Measurements from ENCODE around the gene RASGRF2.
"Not testable (repeated sequence)": the region's sequence is repeated elsewhere in the genome, so short reads cannot be mapped to it uniquely, and the experiment has no call there.

The RASGRF2 gene

DNA sequence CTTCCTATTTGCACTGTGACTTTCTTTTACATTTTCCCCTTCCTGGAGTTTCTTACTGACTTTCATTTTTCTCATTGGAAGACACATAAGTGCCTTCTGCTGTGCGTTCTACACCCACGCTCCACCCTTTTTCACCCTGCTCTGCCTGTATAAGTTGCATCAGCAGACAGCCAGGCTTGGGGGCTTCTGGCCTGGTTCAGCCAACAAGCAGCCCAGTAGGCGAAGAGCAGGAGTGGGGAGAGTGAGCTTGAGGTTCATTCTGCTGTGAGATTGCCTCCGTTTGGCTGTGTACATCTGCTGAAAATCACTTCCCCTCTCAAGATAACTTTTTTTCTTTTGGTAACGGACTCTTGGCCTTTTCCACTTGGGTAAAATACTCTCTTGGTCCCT is 38.4 kb downstream of the RASGRF2 start:
- H3K9ac ChIP-seq (ENCODE audit: low read length): no peak overlapping the region
- H3K27ac ChIP-seq (ENCODE audit: low read depth, low read length): no peak overlapping the region
- H3K27me3 ChIP-seq (ENCODE audit: control insufficient read depth, insufficient read depth, low read length): no peaks in the 10 kb centered on the region
- H3K4me1 ChIP-seq (ENCODE audit: control insufficient read depth, insufficient read depth, low read length): no peaks in the 10 kb centered on the region
- H3K4me3 ChIP-seq (ENCODE audit: low read length): no peak overlapping the region
- H3K36me3 ChIP-seq (ENCODE audit: control insufficient read depth, insufficient read depth, low read length): no peaks in the 10 kb centered on the region

DNA sequence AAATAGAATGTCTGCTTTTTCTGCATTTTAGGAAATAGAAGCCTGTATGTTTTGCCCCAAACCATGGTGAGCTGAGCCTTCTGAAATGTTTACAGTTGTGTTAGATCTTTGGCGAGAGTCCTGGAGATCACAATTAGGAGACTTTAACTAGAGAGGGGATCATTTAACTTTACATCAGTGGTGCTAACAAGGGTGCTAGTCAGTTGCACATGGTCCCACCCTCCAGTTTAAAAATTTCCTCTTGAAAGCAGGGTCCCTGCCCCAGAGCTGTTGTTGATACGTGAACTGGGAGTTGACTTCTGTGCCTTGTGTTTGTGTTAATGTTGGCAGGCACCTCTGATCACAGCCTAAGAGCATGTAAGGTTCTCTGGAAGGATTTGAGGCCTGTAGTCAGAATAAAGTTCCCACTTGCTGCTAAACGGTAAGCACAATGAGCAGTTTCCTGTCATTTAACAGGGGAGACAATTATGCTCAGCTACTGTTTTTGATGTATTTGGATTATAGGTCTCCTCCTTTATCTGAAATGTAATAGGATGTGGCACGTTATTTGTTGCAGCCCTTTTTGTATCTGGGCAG is 43.7 kb downstream of the RASGRF2 start:
- Histone ChIP-seq H3K27me3 (ENCODE audit: control insufficient read depth, insufficient read depth, low read length) (no peaks in the 10 kb centered on the region), H3K9ac (ENCODE audit: low read length) (no peak overlapping the region), H3K4me1 (ENCODE audit: control insufficient read depth, insufficient read depth, low read length) (no peaks in the 10 kb centered on the region), H3K4me3 (ENCODE audit: low read length) (no peak overlapping the region), H3K27ac (ENCODE audit: low read depth, low read length) (no peak overlapping the region), H3K36me3 (ENCODE audit: control insufficient read depth, insufficient read depth, low read length) (no peaks in the 10 kb centered on the region)

DNA sequence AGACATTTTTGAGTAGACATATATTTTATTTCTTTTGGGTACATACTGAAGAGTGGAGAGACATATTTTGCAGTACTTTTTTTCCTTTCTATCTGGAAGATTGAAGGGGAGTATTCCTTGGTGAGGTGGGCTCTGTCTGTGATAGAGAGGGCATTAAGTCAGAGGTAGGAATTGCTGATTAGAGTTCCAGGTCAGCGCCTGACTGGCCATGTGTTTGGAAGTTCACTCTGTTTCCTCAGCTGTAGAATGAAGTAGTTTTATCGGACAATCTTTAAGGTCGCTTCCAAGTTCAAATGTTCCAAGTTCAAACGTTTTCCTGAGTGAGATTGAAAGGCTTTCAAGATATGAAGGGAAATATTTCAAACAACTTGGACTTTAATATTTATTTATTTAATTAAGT is 45.5 kb downstream of the RASGRF2 start:
- Histone ChIP-seq H3K27ac (ENCODE audit: low read depth, low read length) (no peak overlapping the region), H3K4me1 (ENCODE audit: control insufficient read depth, insufficient read depth, low read length) (no peaks in the 10 kb centered on the region), H3K4me3 (ENCODE audit: low read length) (no peak overlapping the region), H3K27me3 (ENCODE audit: control insufficient read depth, insufficient read depth, low read length) (no peaks in the 10 kb centered on the region), H3K9ac (ENCODE audit: low read length) (no peak overlapping the region), H3K36me3 (ENCODE audit: control insufficient read depth, insufficient read depth, low read length) (no peaks in the 10 kb centered on the region)

DNA sequence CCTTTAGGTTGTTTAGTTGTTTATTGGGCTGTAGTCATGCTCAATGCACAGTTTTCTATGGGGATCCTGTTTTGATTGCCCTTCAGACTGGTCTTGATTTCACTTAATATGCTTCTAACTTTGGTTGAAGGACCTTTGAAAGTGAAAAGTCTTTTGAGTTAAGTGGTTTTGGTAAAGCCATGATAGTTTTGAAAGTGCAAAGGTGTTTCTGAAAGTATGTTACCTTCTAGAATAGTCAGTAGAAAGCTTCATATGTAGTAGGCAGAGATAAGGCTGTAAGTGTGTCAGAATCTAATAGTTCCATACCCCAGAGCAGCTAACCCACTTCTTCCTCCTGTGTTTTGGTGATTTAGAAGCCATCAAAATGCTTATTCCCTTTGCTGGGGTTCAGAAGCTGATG is 46.1 kb downstream of the RASGRF2 start:
- Histone ChIP-seq H3K4me1 (ENCODE audit: control insufficient read depth, insufficient read depth, low read length) (no peaks in the 10 kb centered on the region), H3K36me3 (ENCODE audit: control insufficient read depth, insufficient read depth, low read length) (no peaks in the 10 kb centered on the region), H3K4me3 (ENCODE audit: low read length) (no peak overlapping the region), H3K27me3 (ENCODE audit: control insufficient read depth, insufficient read depth, low read length) (no peaks in the 10 kb centered on the region), H3K27ac (ENCODE audit: low read depth, low read length) (no peak overlapping the region), H3K9ac (ENCODE audit: low read length) (no peak overlapping the region)

DNA sequence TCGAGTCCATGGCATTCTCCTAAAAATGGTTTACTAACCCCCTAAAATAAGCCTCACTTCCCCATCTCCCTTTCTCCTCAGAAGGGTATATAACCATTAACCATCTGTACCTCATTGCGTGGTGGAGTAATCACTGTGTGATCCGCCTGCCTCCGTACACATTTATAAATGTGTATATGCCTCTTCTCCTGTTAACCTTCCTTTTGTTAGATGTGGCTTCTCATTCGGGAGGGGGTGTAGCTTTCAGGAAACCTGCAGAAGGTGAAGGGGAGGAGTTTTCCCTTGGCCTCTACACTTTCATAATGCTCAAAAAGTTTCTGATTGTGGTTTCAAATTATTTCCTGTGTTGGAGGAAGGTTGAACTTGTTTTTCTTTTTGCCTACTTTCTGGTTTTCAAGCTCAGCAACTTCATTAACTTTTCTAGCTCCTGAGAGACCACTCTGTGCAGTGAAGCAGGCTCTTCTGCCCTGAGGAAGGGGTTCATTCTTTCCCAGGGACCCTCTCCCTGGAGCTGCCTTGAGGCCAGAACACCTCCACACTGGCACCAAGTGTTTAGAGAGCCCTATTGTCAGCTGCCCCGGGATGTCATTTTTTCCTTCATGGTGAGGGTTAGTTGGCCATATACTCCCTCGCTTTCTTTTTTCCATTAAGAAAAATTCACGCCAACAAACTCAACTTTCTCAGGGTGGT is 46.9 kb downstream of the RASGRF2 start:
- H3K4me3 ChIP-seq (ENCODE audit: low read length): no peak overlapping the region
- no peaks in the 10 kb centered on the region for H3K27me3 ChIP-seq (ENCODE audit: control insufficient read depth, insufficient read depth, low read length)
- H3K27ac ChIP-seq (ENCODE audit: low read depth, low read length): no peak overlapping the region

DNA sequence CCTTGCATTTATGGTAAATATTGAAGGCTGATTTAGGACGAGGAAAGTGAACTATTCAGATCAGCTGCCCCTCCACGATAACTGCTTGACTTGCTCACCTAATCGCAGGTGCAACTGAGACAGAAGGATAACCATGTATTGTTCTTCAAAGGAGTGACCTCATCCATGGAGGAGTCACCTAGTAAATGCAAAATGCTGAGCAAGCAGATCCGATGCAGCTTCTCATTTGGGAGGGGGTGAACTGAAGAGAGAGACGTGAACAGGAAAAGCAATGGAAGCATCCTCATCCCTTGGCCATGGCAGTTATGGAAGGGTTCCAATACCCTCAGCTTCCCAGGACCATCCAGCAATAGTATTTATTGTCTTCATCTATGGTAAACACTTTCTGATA is 47.5 kb downstream of the RASGRF2 start:
- no peak overlapping the region for H3K27ac ChIP-seq (ENCODE audit: low read depth, low read length)
- no peaks in the 10 kb centered on the region for H3K27me3 ChIP-seq (ENCODE audit: control insufficient read depth, insufficient read depth, low read length)
- no peaks in the 10 kb centered on the region for H3K4me1 ChIP-seq (ENCODE audit: control insufficient read depth, insufficient read depth, low read length)
- H3K9ac ChIP-seq (ENCODE audit: low read length): no peak overlapping the region
- no peaks in the 10 kb centered on the region for H3K36me3 ChIP-seq (ENCODE audit: control insufficient read depth, insufficient read depth, low read length)
- H3K4me3 ChIP-seq (ENCODE audit: low read length): peak overlapping the region; percentile 16

More for the DNA sequence above, 46.9 kb downstream of the RASGRF2 start:
- H3K9ac ChIP-seq (ENCODE audit: low read length): no peak overlapping the region
- H3K4me1 ChIP-seq (ENCODE audit: control insufficient read depth, insufficient read depth, low read length): no peaks in the 10 kb centered on the region
- H3K36me3 ChIP-seq (ENCODE audit: control insufficient read depth, insufficient read depth, low read length): no peaks in the 10 kb centered on the region

DNA sequence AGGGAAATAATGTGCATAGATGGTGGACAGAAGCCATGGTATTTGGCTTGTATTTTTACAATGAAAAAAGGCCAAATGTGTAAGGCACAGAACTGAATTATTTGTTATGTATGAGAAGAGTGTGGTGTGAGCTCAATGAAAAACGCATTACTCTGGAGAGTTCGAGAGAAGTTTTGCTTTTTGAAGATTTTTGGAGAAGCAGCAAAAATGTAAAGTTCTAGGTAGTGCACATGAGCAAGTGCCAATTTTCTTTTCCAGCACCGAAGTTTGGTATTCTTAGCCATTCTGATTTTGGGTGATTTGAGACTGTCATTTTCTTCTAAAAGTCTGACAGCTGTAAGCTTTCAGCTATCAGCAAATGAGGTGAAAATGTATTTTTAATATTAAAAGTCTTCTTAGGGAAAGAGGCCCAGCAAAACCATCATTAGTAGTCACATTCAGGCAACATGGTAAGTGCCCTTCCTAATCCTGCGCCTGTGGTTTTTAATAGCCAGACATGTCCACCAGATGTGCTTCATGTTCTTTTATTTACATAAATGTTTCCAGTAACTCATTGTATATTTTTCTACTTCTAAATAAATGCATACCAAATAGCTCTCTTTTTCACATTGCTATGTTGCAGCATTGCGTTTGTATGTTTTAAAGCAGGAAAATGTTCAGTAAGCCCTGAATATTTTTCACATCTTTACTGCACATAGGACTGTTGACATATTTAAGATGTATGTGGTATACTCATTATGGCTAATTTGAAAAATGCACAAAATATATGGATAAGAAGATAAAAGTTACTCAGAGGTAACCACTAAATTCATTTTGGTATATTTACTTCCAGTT is 50.4 kb downstream of the RASGRF2 start:
- no peak overlapping the region for H3K27ac ChIP-seq (ENCODE audit: low read depth, low read length)
- no peak overlapping the region for H3K4me3 ChIP-seq (ENCODE audit: low read length)
- H3K27me3 ChIP-seq (ENCODE audit: control insufficient read depth, insufficient read depth, low read length): no peaks in the 10 kb centered on the region
- H3K36me3 ChIP-seq (ENCODE audit: control insufficient read depth, insufficient read depth, low read length): no peaks in the 10 kb centered on the region
- no peaks in the 10 kb centered on the region for H3K4me1 ChIP-seq (ENCODE audit: control insufficient read depth, insufficient read depth, low read length)
- no peak overlapping the region for H3K9ac ChIP-seq (ENCODE audit: low read length)

DNA sequence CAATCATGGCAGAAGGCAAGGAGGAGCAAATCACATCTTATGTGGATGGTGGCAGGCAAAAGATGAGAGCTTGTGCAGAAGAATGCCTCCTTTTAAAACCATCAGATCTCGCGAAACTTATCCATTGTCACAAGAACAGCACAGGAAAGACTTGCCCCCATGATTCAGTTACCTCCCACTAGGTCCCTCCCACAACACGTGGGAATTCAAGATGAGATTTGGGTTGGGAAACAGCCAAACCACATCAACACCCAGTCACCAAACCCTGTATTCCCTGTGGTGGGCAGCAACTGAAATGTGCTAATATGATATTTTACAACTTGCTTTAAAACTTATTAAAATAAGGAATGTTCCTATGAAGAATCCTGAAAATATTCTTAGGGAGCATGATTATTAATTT is 54.2 kb downstream of the RASGRF2 start:
- Histone ChIP-seq H3K27me3 (ENCODE audit: control insufficient read depth, insufficient read depth, low read length) (no peaks in the 10 kb centered on the region), H3K27ac (ENCODE audit: low read depth, low read length) (no peak overlapping the region), H3K9ac (ENCODE audit: low read length) (no peak overlapping the region), H3K36me3 (ENCODE audit: control insufficient read depth, insufficient read depth, low read length) (no peaks in the 10 kb centered on the region), H3K4me1 (ENCODE audit: control insufficient read depth, insufficient read depth, low read length) (no peaks in the 10 kb centered on the region), H3K4me3 (ENCODE audit: low read length) (no peak overlapping the region)

DNA sequence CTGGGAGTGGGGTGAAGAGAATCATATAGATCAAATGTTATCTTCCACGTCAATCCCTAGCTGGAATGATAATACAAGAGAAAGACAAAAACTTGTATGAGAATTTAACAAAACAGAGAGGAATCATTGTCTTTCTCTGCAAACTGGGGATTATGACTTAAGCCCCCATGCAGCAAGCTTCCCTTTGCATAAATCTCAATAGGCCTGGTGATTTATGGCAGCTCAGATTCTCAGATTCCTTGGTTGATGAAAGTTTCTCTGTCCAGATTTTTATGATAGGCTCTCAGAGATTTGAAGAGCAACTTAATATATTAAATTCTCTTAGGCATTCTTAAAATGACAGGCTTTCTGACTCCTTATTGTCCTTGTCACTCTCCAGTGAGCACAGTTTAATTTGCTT is 56.0 kb downstream of the RASGRF2 start:
- H3K4me3 ChIP-seq (ENCODE audit: low read length): no peak overlapping the region
- no peaks in the 10 kb centered on the region for H3K36me3 ChIP-seq (ENCODE audit: control insufficient read depth, insufficient read depth, low read length)
- H3K27ac ChIP-seq (ENCODE audit: low read depth, low read length): no peak overlapping the region
- no peaks in the 10 kb centered on the region for H3K4me1 ChIP-seq (ENCODE audit: control insufficient read depth, insufficient read depth, low read length)
- no peaks in the 10 kb centered on the region for H3K27me3 ChIP-seq (ENCODE audit: control insufficient read depth, insufficient read depth, low read length)
- no peak overlapping the region for H3K9ac ChIP-seq (ENCODE audit: low read length)

DNA sequence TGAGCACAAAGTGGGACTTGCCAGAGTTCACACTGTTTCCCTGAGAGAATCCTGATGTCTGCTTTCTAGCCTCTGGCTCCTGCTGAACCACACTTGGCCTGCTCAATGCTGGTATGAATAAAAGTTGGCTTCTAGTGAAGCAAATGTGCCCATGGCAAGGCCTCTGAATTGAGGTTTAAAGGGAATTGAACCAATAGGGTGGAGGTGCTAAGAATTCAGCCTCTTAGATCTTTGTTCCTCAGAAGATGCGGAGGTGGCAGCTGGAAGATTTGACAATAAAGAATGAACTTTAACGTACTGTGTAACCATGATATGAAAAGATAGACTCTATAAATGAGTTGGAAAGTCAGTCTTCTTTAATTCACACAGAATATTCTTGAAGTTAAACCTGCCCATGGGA is 57.2 kb downstream of the RASGRF2 start:
- no peaks in the 10 kb centered on the region for H3K36me3 ChIP-seq (ENCODE audit: control insufficient read depth, insufficient read depth, low read length)
- no peak overlapping the region for H3K9ac ChIP-seq (ENCODE audit: low read length)
- H3K27ac ChIP-seq (ENCODE audit: low read depth, low read length): no peak overlapping the region
- no peaks in the 10 kb centered on the region for H3K4me1 ChIP-seq (ENCODE audit: control insufficient read depth, insufficient read depth, low read length)
- no peak overlapping the region for H3K4me3 ChIP-seq (ENCODE audit: low read length)
- H3K27me3 ChIP-seq (ENCODE audit: control insufficient read depth, insufficient read depth, low read length): no peaks in the 10 kb centered on the region

DNA sequence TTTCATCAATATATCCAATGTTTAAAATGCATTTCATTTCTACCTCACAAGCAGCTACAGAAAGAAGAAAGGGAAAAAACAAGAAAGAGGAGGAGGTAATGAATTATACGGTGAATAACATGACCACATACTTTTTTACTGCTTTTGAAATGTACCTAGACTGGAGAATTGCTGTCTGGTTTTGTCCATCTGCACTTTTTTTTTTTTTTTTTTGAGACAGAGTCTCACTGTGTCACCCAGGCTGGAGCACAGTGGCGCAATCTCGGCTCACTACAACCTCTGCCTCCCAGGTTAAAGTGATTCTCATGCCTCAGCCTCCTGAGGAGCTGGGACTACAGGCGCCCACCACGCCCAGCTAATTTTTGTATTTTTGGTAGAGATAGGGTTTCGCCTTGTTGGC is 58.4 kb downstream of the RASGRF2 start:
- not testable (repeated sequence) for H3K27ac ChIP-seq (ENCODE audit: low read depth, low read length); H3K36me3 ChIP-seq (ENCODE audit: control insufficient read depth, insufficient read depth, low read length); H3K27me3 ChIP-seq (ENCODE audit: control insufficient read depth, insufficient read depth, low read length); H3K4me1 ChIP-seq (ENCODE audit: control insufficient read depth, insufficient read depth, low read length); H3K9ac ChIP-seq (ENCODE audit: low read length); H3K4me3 ChIP-seq (ENCODE audit: low read length)

DNA sequence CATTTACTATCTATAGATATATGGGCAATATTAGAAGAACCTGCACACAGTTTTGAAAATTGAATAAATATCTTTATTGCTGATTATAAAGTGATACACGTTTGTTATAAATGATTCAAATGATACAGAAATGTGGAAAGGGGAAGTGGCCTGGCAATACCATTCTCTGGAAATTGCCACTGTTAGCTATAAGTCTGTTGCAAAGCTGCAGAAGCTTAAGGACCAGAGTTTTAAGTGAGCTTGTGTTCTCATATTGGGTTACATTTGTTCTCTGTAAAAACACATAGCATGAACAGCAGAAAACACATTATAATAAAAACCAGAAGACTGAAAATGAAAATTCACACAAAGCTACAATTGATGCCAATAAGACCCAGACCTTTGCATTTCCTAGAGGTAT is 59.6 kb downstream of the RASGRF2 start:
- Histone ChIP-seq H3K4me1 (ENCODE audit: control insufficient read depth, insufficient read depth, low read length) (no peaks in the 10 kb centered on the region), H3K4me3 (ENCODE audit: low read length) (no peak overlapping the region), H3K9ac (ENCODE audit: low read length) (no peak overlapping the region), H3K36me3 (ENCODE audit: control insufficient read depth, insufficient read depth, low read length) (no peaks in the 10 kb centered on the region), H3K27me3 (ENCODE audit: control insufficient read depth, insufficient read depth, low read length) (no peaks in the 10 kb centered on the region), H3K27ac (ENCODE audit: low read depth, low read length) (no peak overlapping the region)

Data from rectal smooth muscle tissue (tissue), 1 donor.